Left ventricle myocardium inferior (tissue), 1 donor: ENCODE measurements around the gene PHLDA2. TPM values are rescaled to one million over a fixed set of nuclear protein-coding genes. Genes with fewer than 3 reads are reported as not detected.
A peak's percentile ranks its signal among the peaks of the same experiment; 100 is the strongest.

Experiments
- DNase-seq: peaks from one replicate; pipeline ENCODE4 v3.0.0-alpha.2; 2020
- H3K27ac ChIP-seq: fragments of 200-600 bp; replicated peaks from 2 replicates; pipeline ENCODE4 v1.8.0; 2021
- H3K27me3 ChIP-seq: fragments of 200-600 bp; 2 replicates; pipeline ENCODE4 v1.8.0; 2021; ENCODE audit warnings: low read depth
- H3K36me3 ChIP-seq: fragments of 200-600 bp; 2 replicates; pipeline ENCODE4 v1.8.0; 2021
- H3K4me1 ChIP-seq: fragments of 200-600 bp; 2 replicates; pipeline ENCODE4 v1.8.0; 2021
- H3K4me3 ChIP-seq: fragments of 200-600 bp; 2 replicates; pipeline ENCODE4 v1.8.0; 2021; ENCODE audit warnings: mild to moderate bottlenecking, moderate library complexity
- H3K9me3 ChIP-seq: fragments of 200-600 bp; replicated peaks from 2 replicates; pipeline ENCODE4 v1.8.0; 2021
- CTCF ChIP-seq: fragments of 200-600 bp; IDR thresholded peaks from 2 replicates; pipeline ENCODE4 v1.8.0; 2021; ENCODE audit warnings: antibody characterized with exemption, mild to moderate bottlenecking, borderline replicate concordance
- intact Hi-C: fragments of 100-400 bp; cut with micrococcal nuclease; formaldehyde crosslinking; loops from one replicate; pipeline ENCODE4 v1.11.0; 2022
- total RNA-seq: library from RNA; stranded (reverse); fragmentation: NEBNext Ultra II Directional; extraction: Animal tissue kit (Norgen Biotek cat#: 25700); gene quantifications from one replicate; pipeline ENCODE4 v1.2.1, GENCODE V29; 2021
- donor health status: DM: no; HTN: yes; CAD: no; lungs with severe emphysema.

PHLDA2 gene
- total RNA-seq, 1 donor from 2014 or later, result not detected

- Histone ChIP-seq H3K27ac (peak overlapping the region; percentile 68), H3K9me3 (peaks cover 5% of the 10 kb centered on the region), H3K36me3 (no peaks in the 10 kb centered on the region), H3K4me3 (peak overlapping the region; percentile 74), H3K27me3 (peaks cover 48% of the 10 kb centered on the region), H3K4me1 (peaks cover 41% of the 10 kb centered on the region)
- no peak for TF ChIP-seq CTCF
- intact Hi-C loops, result no loop called here
- DNase-seq, result no peak
These were observed 26.2 kb downstream of the PHLDA2 start for GRCh38 chr11:2902784-2903671.

- intact Hi-C loops, result no loop called here
- peak overlapping the region; percentile 68 for H3K27ac ChIP-seq
- H3K27me3 ChIP-seq, result peaks cover 39% of the 10 kb centered on the region
- peaks cover 41% of the 10 kb centered on the region for H3K4me1 ChIP-seq
- no peaks in the 10 kb centered on the region for H3K36me3 ChIP-seq
- peak; percentile 95 for DNase-seq
- H3K9me3 ChIP-seq, result peaks cover 2% of the 10 kb centered on the region
- peak overlapping the region; percentile 74 for H3K4me3 ChIP-seq
- TF ChIP-seq CTCF, result no peak
These were observed 27.1 kb downstream of the PHLDA2 start for GRCh38 chr11:2901854-2902783.

GRCh38 chr11:2901196-2901796, 27.9 kb downstream of the PHLDA2 start:
- Histone ChIP-seq H3K9me3 (no peaks in the 10 kb centered on the region), H3K4me1 (peaks cover 41% of the 10 kb centered on the region), H3K27me3 (peaks cover 39% of the 10 kb centered on the region), H3K4me3 (peak overlapping the region; percentile 74), H3K27ac (peak overlapping the region; percentile 68), H3K36me3 (no peaks in the 10 kb centered on the region)
- intact Hi-C loops, result no loop called here
- TF ChIP-seq CTCF, result no peak
- DNase-seq, result no peak

GRCh38 chr11:2899080-2899783, 30.0 kb downstream of the PHLDA2 start:
- no peak for DNase-seq
- Histone ChIP-seq H3K4me3 (no peak overlapping the region), H3K9me3 (no peaks in the 10 kb centered on the region), H3K4me1 (peaks cover 41% of the 10 kb centered on the region), H3K27ac (peak overlapping the region; percentile 55), H3K36me3 (no peaks in the 10 kb centered on the region), H3K27me3 (peaks cover 25% of the 10 kb centered on the region)
- no peak for TF ChIP-seq CTCF
- intact Hi-C loops, result loop anchor here (10.0 kb wide), 1 partner anchor 714 kb away; no protein-coding TSS in a partner anchor
